NCI-H1105 (cell line): ENCODE measurements around the gene HOXA11.

Experiments used
- DNase-seq: peaks from one replicate; lab custom pipeline; 2025; lab: John Stamatoyannopoulos, UW

HOXA11 gene

DNA sequence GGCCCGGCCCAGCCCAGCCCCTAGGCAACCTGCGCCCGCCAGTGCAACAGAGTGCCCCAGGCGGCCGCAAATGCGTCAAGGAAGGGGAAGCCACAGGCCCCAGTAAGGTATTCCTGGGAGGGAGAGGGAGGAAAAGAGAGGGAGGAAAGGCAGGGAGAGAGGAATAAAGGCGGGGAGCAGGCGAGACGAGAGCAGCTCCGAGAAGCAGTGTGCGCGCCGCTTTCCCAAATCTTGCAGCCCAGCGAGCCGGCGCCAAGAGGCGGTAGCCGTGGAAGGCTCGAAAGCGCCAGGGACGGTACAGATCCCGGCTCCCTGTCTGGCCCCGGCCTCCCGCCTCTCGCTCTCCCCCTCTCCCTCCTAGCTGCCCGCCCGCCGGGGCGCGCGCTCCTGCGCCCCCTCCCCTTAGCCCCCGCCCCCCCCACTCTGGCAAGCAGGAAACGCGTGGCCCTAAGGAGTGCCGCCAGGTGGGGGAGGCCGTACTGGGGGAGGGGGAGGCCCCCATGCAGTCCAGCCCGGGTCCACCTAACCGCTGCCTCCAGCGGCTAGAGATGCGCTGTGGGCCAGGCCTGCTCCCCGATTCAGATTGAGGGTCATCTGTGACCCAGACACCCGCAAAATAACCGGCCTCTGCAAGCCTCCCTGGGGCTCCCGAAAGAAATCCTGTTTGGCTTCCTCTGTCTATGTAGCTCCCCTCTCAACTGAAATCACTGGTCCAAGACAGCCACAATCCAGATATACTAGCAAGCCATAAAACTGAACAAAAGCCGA, 15.2 kb downstream of the HOXA11 start:
- peak; percentile 78 for DNase-seq

- DNase-seq, result peak; percentile 11
These were observed 16.6 kb downstream of the HOXA11 start for GRCh38 chr7:27168265-27168947.

- DNase-seq, result no peak
These were observed 17.1 kb downstream of the HOXA11 start for GRCh38 chr7:27167916-27168264.

GRCh38 chr7:27166531-27167505, 18.2 kb downstream of the HOXA11 start:
- DNase-seq, result no peak

GRCh38 chr7:27165996-27166530, 19.0 kb downstream of the HOXA11 start:
- peak; percentile 55 for DNase-seq

DNA sequence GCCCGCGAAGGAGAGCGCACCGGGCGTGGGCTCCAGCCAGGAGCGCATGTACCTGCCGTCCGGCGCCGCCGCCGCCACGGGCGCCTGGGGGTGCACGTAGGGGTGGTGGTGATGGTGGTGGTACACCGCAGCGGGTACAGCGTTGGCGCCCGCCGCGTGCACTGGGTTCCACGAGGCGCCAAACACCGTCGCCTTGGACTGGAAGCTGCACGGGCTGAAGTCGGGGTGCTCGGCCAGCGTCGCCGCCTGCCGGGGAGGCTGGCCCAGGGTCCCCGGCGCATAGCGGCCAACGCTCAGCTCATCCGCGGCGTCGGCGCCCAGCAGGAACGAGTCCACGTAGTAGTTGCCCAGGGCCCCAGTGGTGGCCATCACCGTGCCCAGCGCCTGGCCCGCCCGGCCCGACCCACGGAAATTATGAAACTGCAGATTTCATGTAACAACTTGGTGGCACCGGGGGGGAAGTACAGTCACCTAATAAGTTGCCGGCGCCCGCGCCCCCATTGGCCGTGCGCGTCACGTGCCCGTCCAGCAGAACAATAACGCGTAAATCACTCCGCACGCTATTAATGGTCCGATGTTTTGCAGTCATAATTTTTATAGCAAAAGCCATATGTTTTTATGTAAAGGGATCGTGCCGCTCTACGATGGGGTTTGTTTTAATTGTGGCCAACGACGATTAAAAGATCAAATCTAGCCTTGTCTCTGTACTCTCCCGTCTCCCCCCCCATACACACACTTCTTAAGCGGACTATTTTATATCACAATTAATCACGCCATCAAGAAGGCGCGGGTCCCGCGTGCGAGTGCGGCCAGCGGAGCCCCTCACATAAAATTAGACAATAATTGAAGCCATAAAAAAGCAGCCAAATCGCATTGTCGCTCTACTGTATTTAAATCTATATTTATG, 19.7 kb downstream of the HOXA11 start, which contains the start of gene HOXA9:
Gene HOXA9, minus strand, starts transcription at position 449 of the 907 bp plus-strand sequence. Its CDS starts 80 bp downstream, at position 369.
- peak; percentile 72 for DNase-seq

- DNase-seq, result no peak
These were observed 20.5 kb downstream of the HOXA11 start for GRCh38 chr7:27164367-27165088.

DNA sequence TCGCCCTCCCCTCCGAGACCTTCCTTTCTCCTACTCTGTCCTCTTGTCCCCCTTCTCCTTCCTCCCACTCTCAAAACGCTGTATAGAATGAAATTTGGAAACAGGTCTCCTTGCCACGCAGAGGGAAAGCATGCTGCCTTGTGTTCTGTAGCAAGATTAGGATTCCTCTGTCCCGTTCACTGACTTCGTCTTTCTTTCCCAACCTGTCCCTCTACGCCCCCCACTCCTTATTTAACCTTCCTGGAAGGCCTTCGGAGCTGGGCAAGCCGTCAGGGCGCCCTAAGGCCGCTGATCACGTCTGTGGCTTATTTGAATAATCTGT, 21.0 kb downstream of the HOXA11 start:
- DNase-seq, result no peak

DNA sequence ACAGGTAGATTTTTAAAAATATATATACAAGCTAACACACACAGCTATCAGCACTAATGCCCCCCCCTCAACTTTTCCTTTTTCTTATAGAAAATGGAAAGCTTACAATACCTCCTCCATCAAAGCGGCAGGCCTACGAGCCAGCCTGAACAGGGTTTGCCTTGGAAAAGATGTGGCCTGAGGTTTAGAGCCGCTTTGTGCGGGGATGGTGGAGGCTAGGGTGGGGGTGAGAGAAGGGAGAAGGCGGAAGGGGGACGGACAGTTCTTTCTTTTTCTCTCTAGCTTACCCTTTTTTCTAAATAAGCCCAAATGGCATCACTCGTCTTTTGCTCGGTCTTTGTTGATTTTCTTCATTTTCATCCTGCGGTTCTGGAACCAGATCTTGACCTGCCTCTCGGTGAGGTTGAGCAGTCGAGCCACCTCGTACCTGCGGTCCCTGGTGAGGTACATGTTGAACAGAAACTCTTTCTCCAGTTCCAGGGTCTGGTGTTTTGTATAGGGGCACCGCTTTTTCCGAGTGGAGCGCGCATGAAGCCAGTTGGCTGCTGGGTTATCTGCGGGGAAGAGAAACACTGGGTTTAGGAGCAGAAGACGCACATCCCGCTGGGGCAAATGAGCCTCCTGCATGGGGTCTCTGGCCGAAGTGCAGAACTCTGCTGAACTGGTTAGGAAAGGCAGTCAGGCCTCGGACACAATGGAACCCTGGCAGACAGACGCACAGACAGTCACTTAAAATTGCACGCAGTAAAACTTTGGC, 21.6 kb downstream of the HOXA11 start:
- DNase-seq, result no peak

DNA sequence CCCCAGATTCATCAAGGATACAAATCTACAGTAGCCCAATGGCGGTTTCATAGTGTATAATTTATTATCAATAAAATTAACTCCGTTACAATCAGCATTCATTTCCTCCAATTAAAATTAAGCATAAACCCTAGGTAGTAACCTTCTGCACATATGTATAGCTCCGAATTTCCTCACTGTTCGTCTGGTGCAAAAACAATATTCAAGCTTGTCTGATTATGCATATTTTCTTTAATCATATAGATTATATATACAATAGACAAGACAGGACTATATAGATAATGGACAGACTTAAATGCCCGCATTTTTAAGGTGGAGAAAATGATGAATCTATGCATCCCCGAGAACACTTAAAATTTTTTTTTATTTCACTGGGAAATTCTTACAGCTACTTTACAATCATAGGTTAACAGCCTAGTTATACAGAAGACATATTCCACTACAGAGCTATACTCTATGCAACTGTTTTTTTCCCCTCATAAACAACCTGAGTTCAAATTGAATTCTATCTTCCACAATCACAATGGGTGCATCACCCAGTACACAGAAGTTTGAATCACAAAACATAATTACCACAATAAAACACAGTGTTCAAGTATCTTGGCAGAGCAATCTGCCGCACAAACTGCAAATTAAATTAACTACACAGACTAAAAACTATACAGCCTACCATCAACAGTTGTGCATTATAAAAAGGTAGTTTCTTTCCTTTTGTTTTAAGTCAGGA, 22.3 kb downstream of the HOXA11 start:
- no peak for DNase-seq

DNA sequence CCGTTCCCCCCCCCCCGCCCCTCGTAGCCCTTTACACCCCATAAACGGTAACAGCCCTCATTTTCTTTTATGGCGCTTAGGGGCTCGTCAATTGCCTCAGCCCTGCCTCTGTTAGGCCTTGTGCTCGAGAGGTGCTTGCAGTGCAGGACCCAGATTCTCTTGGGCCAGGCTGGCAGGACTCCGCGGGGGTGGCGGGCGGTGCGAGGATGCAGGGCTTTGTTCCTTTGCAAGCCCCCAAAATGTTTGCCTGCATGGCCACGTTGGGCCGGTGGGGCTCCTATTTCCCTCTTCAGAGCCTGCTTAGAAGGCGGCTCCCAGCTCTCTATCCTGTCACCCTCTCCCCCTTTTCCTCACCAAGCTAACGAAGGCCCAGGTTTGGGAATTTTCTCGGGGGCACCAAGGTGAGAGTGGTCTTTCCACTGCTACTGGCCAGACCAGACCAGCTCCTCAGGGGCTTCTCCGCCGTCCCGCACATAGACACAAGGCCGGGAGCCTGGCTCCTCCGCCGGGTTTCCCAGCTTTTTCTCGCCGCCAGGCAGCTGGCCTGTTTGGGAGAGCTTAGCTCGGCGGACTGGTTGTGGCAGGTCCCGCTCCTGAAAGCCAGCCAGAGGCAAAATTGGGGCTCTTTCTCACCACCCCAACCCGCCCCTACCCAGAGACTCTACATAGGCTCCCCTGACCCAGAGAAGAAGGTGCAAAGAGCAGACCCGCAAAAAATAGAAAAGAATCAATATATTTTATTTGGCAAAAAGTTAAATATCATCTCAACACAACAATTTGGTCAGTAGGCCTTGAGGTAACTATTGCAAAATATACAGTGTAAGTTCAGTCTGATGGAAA, 23.1 kb downstream of the HOXA11 start:
- no peak for DNase-seq

- no peak for DNase-seq
These were observed 23.8 kb downstream of the HOXA11 start for GRCh38 chr7:27161214-27161720.

- peak; percentile 81 for DNase-seq
These were observed 24.4 kb downstream of the HOXA11 start for GRCh38 chr7:27160546-27161213.

DNA sequence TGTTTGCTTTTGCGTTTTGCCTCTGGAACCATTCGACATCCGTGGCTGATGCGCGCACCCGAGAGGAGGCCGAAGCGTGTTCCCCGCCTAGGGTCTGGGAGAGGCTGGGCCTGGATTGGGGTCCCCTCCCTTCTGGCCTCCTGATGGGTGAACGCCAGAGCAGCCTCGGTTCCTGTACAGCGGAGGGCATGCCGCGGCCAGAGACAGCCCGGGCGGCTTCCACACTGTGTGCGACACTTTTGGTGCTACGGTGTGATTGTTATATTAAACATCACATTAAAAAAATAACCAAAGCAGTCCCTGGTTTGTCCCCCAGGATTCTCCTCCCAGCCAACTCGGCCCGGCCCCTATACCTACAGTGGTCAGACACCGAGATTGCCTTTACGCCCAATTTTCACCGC, 24.9 kb downstream of the HOXA11 start:
- no peak for DNase-seq

DNA sequence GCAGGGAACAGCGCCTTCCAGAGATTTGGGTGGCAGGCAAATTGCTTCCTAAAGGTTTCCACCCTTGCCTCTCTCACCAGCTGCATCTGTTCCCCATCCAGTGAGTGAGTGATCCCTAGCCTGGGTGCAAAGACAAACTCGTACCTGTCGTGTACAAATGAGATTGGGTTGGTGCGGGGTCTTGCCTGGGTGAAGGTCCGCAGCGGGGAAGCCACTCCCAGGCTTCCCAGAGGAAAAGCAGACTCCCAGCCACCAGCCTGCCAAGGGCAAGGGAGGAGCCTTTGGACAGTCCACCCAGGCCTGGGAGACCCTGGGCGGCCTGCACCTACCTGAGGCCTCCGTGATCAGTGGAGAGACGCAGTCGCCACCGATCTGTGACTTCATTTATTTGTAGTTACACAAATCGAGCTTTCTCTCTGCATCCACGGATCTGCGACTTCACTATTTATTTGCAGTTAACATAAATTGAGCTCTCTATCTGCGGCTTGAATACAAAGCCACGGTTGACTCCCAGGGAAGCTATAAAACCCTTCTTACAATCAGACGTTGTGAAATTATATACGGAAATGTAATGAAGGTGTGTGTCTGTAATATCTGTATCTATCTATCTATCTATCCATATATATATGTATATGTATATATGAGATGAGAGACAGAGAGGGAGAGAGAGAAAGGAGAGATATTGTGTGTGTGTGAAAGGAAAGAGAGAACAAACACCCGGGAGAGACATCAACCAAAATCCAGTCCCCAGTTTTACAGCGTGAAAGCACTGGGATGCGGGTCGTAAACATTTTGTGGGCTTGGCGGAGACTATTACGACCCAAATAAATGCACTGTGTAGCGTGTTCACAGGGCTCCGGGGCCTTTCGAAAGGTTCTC, 25.5 kb downstream of the HOXA11 start:
- no peak for DNase-seq
